Hindlimb muscle (tissue), 1 donor: ENCODE results near the gene AHRR. TPM values are rescaled to one million over a fixed set of nuclear protein-coding genes. Genes with fewer than 3 reads are reported as not detected.
"Not testable (repeated sequence)": the region's sequence is repeated elsewhere in the genome, so short reads cannot be mapped to it uniquely, and the experiment has no call there.

ENCODE experiments used
- DNase-seq: peaks from one replicate; pipeline ENCODE4 v3.0.0-alpha.2; 2013
- polyA plus RNA-seq: library from polyadenylated mRNA; unstranded; fragments of 120-200 nt; gene quantifications from one replicate; pipeline ENCODE4 v1.2.1, GENCODE V29; 2013; ENCODE audit not compliant: insufficient read length

Gene AHRR
- polyA plus RNA-seq, 1 donor, result 2.3 TPM

DNA sequence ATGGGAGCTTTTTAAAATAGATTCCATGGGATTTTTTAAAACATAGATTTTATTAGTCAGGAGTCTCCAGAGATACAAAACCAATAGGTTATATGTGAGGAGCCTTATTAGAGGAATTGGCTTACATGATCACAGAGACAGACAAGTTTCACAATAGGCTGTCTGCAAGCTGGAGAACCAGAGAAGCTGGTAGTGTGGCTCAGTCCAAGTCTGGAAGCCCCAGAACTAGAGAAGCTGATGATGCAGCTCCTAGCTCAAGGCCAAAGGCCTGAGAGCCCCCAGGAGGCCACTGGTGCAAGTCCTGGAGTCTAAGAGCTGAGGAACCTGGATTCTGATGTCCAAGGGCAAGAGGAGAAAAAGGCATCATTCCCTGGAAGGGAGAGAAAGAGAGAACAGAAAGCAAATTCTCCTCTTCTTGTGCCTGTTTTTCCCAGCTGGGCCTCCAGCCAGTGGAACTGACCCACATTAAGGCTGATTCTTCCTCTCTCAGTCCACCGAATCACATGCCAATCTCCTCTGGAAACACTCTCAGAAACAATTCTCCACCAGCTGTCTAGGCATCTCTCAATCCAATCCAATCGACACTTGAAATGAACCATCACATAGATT is 59.3 kb downstream of the AHRR start:
- DNase-seq, result no peak

DNA sequence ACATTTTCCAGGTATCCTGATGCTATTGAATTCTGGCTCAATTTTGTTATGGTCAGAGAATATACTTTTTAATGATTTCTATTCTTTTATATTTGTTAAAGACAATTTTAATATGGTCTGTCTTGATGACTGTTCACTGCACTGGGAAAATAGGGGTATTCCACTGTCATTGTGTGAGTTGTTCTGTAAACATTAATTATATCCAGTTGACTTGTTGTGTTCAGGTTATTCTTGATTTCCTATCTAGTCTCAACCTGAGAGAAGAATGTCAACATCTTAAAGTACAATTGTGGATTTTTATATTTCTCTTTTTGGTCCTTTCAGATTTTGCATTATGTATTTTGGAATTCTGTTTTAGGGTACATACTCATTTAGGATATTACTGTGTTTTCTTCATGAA is 61.6 kb downstream of the AHRR start:
- DNase-seq, result no peak

DNA sequence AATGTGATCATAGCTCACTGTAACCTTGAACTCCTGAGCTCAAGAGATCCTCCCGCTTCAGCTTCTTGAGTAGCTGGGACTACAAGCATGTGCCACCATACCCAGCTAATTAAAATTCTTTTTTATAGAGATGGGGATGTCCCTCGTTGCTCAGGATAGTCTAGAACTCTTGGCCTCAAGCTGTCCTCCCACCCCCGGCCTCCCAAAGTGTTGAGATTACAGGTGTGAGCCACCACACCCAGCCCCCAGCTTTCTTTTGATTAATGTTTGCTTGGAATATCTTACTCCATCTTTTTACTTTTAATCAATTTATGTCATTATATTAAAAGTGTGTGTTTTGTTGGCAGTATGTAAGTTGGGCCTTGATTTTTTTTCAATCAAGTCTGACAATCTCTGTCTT is 62.1 kb downstream of the AHRR start:
- DNase-seq, result no peak

- not testable (repeated sequence) for DNase-seq
Observed at GRCh38 chr5:384576-384975, 63.1 kb downstream of the AHRR start.

DNA sequence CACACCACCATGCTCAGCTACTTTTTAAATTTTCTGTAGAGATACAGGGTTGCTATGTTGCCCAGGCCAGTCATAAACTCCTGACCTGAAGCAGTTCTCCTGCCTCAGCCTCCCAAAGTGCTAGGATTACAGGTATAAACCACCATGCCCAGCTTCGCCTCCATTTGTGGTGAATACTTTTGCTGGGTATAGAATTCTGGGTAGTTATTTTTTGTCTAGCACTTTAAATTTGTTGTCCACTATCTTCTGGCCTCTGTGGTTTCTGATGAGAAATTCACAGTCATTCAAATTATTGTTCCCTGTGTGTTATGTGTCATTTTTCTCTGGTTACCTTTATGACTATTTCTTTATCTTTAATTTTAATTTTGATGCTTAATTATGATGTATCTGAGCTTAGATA is 63.8 kb downstream of the AHRR start:
- no peak for DNase-seq

GRCh38 chr5:386432-387341 is 65.2 kb downstream of the AHRR start:
- DNase-seq, result no peak

DNA sequence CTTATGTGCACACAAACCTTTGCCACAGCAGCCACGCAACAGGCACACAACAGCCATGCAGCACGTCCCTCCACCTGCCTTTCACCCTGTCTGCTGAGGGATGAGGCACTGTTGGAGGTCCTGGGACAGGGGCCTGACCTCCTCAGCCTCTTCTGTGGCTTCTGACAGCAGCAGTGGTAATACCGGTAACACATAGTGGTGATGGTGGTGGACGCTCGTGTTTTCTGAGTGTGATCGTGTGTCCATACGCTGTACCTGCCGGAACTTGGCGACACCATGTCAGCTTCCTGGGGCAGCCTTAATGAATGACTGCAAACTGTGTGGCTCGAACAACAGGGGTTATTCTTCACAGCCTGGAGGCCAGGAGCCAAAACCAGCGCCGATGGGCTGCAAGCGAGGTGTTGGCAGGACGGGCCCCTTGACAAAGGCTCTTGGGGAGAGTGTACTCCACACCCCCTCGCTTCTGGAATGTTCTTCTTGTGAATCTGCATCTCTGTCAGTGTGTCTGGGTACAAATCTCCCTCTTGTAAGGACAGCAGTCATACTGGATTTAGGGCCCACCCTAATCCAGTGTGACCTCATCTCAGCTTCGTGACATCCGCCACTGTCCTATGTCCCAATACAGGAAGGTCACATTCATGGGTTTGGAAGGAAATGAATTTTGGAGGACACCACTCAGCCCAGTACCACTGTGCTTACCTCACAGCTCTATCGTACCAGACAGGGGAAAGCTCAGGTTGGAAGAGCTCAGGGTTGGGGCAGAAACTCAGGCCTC is 66.2 kb downstream of the AHRR start:
- DNase-seq, result no peak

DNA sequence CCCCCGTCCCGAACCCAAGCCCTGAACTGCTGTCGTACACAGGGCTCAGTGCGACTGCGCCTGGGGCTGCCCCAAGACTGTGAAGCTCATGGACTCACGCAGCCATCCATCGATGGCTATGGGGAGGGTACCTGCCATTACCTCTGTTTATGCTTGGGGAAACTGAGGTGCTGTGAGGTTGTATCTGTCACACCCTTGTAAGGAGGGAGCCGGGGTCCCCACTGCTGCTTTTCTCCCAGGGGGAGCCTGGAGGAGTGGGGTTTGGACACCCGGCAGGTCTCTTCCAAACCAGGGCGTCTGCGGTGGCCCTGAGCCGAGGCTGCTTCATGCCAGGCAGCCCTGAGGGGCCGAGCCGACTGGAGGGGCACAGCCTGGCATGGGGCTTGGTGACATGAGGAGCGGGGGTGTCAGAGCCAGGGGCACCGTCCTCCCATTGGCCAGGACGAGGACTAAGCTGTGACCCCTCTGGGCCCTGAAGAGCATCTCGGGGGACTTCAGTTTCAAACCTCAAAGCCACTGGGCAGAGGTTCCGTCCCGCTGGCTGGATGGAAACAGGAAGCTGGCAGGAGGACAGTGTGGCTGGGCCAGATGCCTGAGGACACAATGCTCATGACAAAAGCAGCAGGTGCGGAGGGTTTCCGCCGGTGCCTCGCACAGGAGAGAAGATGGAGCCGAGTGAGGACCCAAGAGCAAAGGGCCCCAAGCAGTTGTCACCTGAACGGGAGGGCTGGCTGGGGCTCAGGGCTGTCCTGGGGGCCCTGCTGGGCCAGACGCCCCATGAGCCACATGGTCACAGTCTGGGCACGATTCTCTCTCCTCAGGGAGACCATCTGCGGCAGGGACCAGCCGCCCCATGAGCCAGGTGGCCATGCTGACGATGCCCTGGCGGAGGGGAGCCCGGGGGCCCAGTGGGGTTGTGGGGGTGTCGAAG is 67.0 kb downstream of the AHRR start:
- no peak for DNase-seq

GRCh38 chr5:389197-389821 is 67.8 kb downstream of the AHRR start:
- no peak for DNase-seq

DNA sequence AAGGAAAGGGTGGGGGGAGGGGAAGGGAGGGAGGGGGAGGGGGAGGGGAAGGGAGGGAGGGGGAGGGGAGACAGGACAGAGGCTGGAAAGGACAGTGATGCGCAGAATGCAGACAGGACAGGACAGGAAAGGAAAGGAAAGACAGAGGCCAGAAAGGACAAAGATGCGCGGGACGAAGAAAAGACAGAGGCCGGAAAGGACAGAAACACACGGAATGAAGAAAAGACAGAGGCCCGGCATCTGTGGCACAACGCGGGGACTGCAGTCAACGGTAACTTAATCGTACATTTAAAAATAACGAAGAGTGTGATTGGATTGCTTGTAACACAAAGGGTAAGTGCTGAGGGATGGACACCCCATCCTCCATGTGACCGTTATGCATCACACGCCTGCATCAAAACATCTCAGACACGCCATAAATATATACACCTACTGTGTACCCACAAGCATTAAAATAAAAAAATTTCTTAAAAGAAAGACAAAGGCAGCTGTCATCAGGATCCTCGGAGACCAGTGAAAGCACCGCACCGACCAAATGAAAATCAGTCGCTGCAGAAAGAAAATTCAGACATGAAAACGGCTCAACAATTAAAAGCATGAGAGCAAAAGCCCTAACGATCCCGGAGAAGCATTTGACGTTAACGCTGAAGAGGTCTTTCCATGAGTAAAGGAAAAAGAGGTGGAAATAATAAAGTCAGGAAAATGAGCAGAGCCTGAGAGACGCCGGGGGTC is 68.5 kb downstream of the AHRR start:
- no peak for DNase-seq

DNA sequence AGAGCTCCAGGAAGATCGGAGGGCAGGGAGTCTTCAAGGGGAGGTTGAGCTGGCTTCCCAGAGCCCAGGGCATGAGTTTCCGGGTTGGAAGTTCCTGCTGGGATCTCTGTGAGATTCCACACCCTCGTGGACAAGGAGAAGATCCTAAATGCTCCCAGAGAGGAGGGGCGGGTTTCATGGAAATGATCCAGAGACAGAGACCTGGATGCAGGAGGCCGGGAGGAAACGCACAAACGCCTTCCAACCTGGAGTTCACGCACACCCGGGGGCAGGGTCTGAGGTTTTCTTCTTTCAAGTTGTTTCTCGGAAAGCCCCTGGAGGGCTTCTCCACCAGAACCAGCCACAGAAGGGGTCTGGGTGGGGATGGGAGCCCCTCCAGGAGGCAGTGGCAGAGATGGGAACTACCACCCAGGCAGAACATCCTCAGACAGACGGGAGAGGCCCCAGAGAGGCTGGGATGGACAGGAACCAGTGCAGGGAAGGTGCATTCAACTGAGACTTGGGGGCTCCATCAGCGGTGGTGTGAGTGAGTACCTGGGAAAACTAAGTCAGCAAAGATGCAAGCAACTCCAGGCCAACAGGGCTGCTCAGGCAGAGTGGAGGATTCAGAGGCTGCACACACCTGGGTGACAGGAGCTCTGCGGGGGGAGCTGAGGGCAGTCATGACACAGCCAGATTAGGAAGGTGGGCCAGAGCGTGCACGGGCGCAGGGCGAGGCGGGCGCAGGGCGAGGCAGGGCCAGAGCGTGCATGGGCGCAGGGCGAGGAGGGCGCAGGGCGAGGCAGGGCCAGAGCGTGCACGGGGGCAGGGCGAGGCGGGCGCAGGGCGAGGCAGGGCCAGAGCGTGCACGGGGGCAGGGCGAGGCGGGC is 69.3 kb downstream of the AHRR start:
- no peak for DNase-seq

- no peak for DNase-seq
Observed at GRCh38 chr5:392431-392988, 71.0 kb downstream of the AHRR start.

DNA sequence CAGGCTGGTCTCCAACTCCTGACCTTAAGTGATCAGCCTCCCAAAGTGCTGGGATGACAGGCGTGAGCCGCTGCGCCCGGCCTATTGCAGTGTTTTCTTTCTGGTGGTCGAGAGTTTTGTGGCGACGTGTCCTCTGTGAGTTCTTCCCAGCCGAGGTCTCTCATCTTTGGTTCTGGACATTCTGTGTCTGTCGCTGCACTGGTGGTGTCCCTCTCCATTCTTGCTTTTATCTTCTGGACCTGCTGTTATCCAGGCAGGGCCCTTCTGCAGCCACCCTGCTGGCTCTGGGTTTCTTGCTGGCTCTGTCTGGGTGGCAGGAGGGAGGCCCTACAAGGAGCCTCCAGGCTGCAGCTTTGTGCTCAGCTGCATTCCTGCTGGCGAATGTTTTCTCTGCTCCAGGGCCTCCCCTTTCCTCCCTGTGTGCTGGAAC is 72.3 kb downstream of the AHRR start:
- no peak for DNase-seq

- DNase-seq, result no peak
Observed at GRCh38 chr5:394671-395155, 73.2 kb downstream of the AHRR start.

GRCh38 chr5:395156-395920 is 73.8 kb downstream of the AHRR start:
- DNase-seq, result no peak

GRCh38 chr5:395921-396530 is 74.5 kb downstream of the AHRR start:
- DNase-seq, result no peak

GRCh38 chr5:396531-396961 is 75.0 kb downstream of the AHRR start:
- no peak for DNase-seq

- not testable (repeated sequence) for DNase-seq
Observed at GRCh38 chr5:398141-398474, 76.6 kb downstream of the AHRR start.
